Panc1 (cell line): ENCODE measurements around the gene BMP2K. TPM values are rescaled to one million over a fixed set of nuclear protein-coding genes. Genes with fewer than 3 reads are reported as not detected.

ENCODE experiments used
- ATAC-seq: fragments of 200-7000 bp; cut with Tn5 transposase; 2 replicates; pipeline ENCODE4 v1.9.1; 2020; ENCODE audit warnings: mild to moderate bottlenecking, moderate library complexity
- BruUV-seq: library from RNA; stranded (reverse); fragments of 400-500 nt; replicated peaks from 2 replicates; lab custom pipeline; 2021; lab: Mats Ljungman, UMichigan
- CTCF ChIA-PET: fragments of 300-600 bp; sonication (Branson Sonifier 250); formaldehyde crosslinking; loops from one replicate; lab custom pipeline; 2022; ENCODE audit warnings: antibody characterized with exemption; lab: Charles Lee
- POLR2A ChIA-PET: fragments of 300-600 bp; sonication (Branson Sonifier 250); formaldehyde crosslinking; loops from one replicate; lab custom pipeline; 2022; ENCODE audit warnings: antibody characterized with exemption; lab: Charles Lee
- DNase-seq: peaks from one replicate; pipeline ENCODE4 v3.0.0-alpha.2; 2010; ENCODE audit warnings: low read depth, low spot score
- H3K27ac ChIP-seq: 2 replicates; pipeline ENCODE4 v1.5.1; 2011; ENCODE audit warnings: mild to moderate bottlenecking, low read length, inconsistent platforms
- H3K27me3 ChIP-seq: fragments of 200-500 bp; sonication (Bioruptor generic); 2 replicates; pipeline ENCODE4 v1.6.0; 2014; ENCODE audit warnings: low read length, inconsistent platforms; ENCODE audit not compliant: control insufficient read depth, insufficient read depth
- H3K36me3 ChIP-seq: fragments of 200-500 bp; sonication (Bioruptor generic); 2 replicates; pipeline ENCODE4 v1.5.1; 2014; ENCODE audit warnings: inconsistent platforms, mild to moderate bottlenecking, low read length, moderate library complexity; ENCODE audit not compliant: control insufficient read depth, insufficient read depth
- H3K4me1 ChIP-seq: 2 replicates; pipeline ENCODE4 v1.5.1; 2011; ENCODE audit warnings: inconsistent platforms, mild to moderate bottlenecking, low read length, moderate library complexity; ENCODE audit not compliant: control insufficient read depth, insufficient read depth
- H3K4me3 ChIP-seq, 2 experiments: 2 replicates each; pipeline ENCODE4 v1.5.1; 2011 to 2012; ENCODE audit warnings: low read depth in 2 of 2, low read length in 2 of 2, mild to moderate bottlenecking in 2 of 2, inconsistent platforms in 1 of 2, moderate library complexity in 1 of 2
- H3K9me3 ChIP-seq: fragments of 200-500 bp; sonication (Bioruptor generic); 2 replicates; pipeline ENCODE4 v1.5.1; 2014; ENCODE audit warnings: low read depth, mild to moderate bottlenecking, inconsistent platforms, low read length, moderate library complexity; ENCODE audit not compliant: control insufficient read depth, insufficient read depth
- POLR2AphosphoS5 ChIP-seq: IDR thresholded peaks from 2 replicates; pipeline ENCODE4 v1.6.1; 2012; ENCODE audit warnings: mild to moderate bottlenecking, low read depth, low read length, moderate library complexity
- SIN3A ChIP-seq: IDR thresholded peaks from 2 replicates; pipeline ENCODE4 v1.6.1; 2012; ENCODE audit warnings: low read depth, mild to moderate bottlenecking, low read length, moderate library complexity, borderline replicate concordance; ENCODE audit not compliant: insufficient read depth
- TCF7L2 ChIP-seq: IDR thresholded peaks from 2 replicates; pipeline ENCODE4 v1.6.1; 2011; ENCODE audit warnings: mild to moderate bottlenecking, low read depth, low read length, inconsistent platforms
- in situ Hi-C: cut with HindIII; loops from 2 replicates; pipeline ENCODE4 v1.10.0; 2016; ENCODE audit warnings: low sequenced_read_pairs, low pct_unique_long_range_greater_than_20kb
- intact Hi-C: fragments of 100-400 bp; cut with micrococcal nuclease; formaldehyde crosslinking; loops from one replicate; pipeline ENCODE4 v1.10.0; 2022; ENCODE audit not compliant: unreplicated experiment
- total RNA-seq: library from RNA; stranded (reverse); gene quantifications from one replicate; pipeline ENCODE4 v1.2.1, GENCODE V29; 2021; ENCODE audit not compliant: unreplicated experiment
- TF ChIP-seq, protein P1 (sequence below), 2 experiments: IDR thresholded peaks; 2 replicates each; pipeline ENCODE4 v1.6.1; 2011 to 2012; ENCODE audit warnings: low read depth in 2 of 2, control low read depth in 1 of 2, low read length in 1 of 2, mild to moderate bottlenecking in 1 of 2, moderate library complexity in 1 of 2; ENCODE audit not compliant: insufficient read depth in 1 of 2
- TF ChIP-seq, protein P2 (sequence below): fragments of 450-650 bp; IDR thresholded peaks from 2 replicates; pipeline ENCODE4 v1.5.1; 2017; ENCODE audit warnings: mild to moderate bottlenecking

Gene BMP2K
- total RNA-seq, 1 experiment from 2014 or later = 23.3 TPM

GRCh38 chr4:78732332-78733104 is 43.6 kb upstream of the BMP2K start:
- Histone ChIP-seq H3K4me3 (no peak overlapping the region), H3K9me3 (no peaks in the 10 kb centered on the region), H3K36me3 (no peaks in the 10 kb centered on the region), H3K4me1 (no peaks in the 10 kb centered on the region), H3K27me3 (no peaks in the 10 kb centered on the region), H3K27ac (no peak overlapping the region)
- no peak for DNase-seq
- ATAC-seq = no peak
- TF ChIP-seq SIN3A (no peak), TCF7L2 (no peak), POLR2AphosphoS5 (no peak)
- TF ChIP-seq, protein P1, sequence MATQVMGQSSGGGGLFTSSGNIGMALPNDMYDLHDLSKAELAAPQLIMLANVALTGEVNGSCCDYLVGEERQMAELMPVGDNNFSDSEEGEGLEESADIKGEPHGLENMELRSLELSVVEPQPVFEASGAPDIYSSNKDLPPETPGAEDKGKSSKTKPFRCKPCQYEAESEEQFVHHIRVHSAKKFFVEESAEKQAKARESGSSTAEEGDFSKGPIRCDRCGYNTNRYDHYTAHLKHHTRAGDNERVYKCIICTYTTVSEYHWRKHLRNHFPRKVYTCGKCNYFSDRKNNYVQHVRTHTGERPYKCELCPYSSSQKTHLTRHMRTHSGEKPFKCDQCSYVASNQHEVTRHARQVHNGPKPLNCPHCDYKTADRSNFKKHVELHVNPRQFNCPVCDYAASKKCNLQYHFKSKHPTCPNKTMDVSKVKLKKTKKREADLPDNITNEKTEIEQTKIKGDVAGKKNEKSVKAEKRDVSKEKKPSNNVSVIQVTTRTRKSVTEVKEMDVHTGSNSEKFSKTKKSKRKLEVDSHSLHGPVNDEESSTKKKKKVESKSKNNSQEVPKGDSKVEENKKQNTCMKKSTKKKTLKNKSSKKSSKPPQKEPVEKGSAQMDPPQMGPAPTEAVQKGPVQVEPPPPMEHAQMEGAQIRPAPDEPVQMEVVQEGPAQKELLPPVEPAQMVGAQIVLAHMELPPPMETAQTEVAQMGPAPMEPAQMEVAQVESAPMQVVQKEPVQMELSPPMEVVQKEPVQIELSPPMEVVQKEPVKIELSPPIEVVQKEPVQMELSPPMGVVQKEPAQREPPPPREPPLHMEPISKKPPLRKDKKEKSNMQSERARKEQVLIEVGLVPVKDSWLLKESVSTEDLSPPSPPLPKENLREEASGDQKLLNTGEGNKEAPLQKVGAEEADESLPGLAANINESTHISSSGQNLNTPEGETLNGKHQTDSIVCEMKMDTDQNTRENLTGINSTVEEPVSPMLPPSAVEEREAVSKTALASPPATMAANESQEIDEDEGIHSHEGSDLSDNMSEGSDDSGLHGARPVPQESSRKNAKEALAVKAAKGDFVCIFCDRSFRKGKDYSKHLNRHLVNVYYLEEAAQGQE (IDR thresholded peaks at IDR 0.05; ENCODE audit: insufficient read depth in 1 of 2, low read depth in 2 of 2, low read length in 1 of 2) = no peak
- TF ChIP-seq, protein P2, sequence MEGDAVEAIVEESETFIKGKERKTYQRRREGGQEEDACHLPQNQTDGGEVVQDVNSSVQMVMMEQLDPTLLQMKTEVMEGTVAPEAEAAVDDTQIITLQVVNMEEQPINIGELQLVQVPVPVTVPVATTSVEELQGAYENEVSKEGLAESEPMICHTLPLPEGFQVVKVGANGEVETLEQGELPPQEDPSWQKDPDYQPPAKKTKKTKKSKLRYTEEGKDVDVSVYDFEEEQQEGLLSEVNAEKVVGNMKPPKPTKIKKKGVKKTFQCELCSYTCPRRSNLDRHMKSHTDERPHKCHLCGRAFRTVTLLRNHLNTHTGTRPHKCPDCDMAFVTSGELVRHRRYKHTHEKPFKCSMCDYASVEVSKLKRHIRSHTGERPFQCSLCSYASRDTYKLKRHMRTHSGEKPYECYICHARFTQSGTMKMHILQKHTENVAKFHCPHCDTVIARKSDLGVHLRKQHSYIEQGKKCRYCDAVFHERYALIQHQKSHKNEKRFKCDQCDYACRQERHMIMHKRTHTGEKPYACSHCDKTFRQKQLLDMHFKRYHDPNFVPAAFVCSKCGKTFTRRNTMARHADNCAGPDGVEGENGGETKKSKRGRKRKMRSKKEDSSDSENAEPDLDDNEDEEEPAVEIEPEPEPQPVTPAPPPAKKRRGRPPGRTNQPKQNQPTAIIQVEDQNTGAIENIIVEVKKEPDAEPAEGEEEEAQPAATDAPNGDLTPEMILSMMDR = no peak
- CTCF ChIA-PET = no interaction called here
- in situ Hi-C loops (no loop called here), intact Hi-C loops (no loop called here)
- no TSS peak for BruUV-seq
- POLR2A ChIA-PET = no interaction called here

- ATAC-seq (no peak), DNase-seq (no peak)
- POLR2A ChIA-PET = no interaction called here
- Histone ChIP-seq H3K27ac (no peak overlapping the region), H3K4me3 (no peak overlapping the region), H3K4me1 (no peaks in the 10 kb centered on the region), H3K27me3 (no peaks in the 10 kb centered on the region), H3K9me3 (no peaks in the 10 kb centered on the region), H3K36me3 (no peaks in the 10 kb centered on the region)
- intact Hi-C loops (no loop called here), in situ Hi-C loops (no loop called here)
- no TSS peak for BruUV-seq
- TF ChIP-seq TCF7L2 (no peak), SIN3A (no peak), POLR2AphosphoS5 (no peak)
- TF ChIP-seq, protein P2 = no peak
- TF ChIP-seq, protein P1 (IDR thresholded peaks at IDR 0.05; ENCODE audit: insufficient read depth in 1 of 2, low read depth in 2 of 2, low read length in 1 of 2) = no peak
- CTCF ChIA-PET = no interaction called here
Observed at GRCh38 chr4:78734441-78735162, 41.5 kb upstream of the BMP2K start.
